ENCODE results near the gene RUSF1.

DNA sequence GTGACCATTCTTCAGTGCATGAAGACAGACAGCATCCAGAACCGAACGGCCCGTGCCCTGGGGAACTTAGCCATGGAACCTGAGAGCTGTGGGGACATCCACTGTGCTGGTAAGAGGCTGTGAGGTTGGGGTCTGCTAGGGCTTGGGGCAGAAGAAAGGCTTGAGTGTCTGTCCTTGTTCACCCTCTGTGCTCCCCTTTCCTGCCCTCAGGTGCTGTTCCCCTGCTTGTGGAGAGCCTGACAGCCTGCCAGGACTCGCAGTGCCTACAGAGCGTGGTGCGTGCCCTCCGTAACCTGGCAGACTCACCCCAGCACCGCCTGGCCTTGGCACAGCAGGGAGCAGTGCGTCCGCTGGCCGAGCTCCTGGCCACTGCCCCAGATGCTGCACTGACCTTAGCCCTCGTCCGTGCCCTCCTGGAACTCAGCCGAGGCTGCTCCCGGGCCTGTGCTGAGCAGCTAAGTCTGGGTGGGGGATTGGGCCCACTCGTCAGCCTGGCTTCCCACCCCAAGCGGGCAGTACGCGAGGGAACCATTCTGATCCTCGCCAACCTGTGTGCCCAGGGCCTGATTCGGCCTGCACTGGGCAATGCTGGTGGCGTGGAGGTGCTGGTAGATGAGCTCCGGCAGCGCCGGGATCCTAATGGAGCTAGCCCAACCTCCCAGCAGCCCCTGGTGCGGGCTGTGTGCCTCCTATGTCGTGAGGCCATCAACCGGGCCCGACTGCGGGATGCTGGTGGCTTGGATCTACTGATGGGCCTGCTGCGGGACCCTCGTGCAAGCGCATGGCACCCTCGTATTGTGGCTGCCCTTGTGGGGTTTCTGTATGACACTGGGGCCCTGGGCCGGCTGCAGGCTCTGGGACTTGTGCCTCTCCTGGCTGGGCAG, 46.0 kb downstream of the RUSF1 start:
- no peak for TF ChIP-seq POLR2AphosphoS5 (IDR thresholded peaks at IDR 0.05)
- TF ChIP-seq CTCF (IDR thresholded peaks at IDR 0.05) = no peak
- TF ChIP-seq POLR2A (IDR thresholded peaks at IDR 0.05) = no peak
- TF ChIP-seq EP300 (IDR thresholded peaks at IDR 0.05) = no peak
